Measurements from ENCODE around the gene ABCA3. TPM values are rescaled to one million over a fixed set of nuclear protein-coding genes. Genes with fewer than 3 reads are reported as not detected.

Gene ABCA3
- total and polyA plus RNA-seq, 2 of the 8 experiments (the other 6 are each of a cell fraction or from before 2014, with no cell fraction given) = 5.7 to 7.9 TPM

DNA sequence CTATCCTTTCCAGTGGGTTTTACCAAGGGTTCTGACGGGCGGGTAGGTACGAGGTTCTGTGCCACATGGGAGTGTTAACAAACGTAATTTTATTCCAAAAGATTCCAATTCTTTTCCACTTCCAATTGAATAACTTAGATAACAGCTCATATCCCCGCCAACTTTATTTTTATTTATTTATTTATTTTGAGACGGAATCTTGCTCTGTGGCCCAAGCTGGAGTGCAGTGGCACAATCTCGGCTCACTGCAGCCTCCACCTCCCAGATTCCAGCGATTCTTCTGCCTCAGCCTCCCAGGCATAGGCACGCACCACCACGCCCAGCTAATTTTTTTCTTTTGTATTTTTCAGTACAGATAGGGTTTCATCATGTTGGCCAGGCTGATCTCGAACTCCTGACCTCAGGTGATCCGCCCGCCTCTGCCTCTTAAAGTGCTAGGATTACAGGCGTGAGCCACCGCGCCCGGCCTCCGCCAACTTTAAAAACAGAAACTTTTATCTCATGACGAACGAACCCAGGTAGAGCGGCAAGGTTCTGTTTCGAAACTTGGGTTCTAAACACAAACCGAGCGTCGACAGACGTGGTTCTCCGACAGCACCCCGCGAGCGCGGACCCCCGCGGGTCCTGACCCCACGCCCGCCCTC lies 89.8 kb downstream of the ABCA3 start:
- Histone ChIP-seq H2BK5ac (ENCODE audit: low read depth, low read length) (peak overlapping the region; percentile 49; the same call in 1 of the 2 replicates), H4K8ac (ENCODE audit: extremely low read depth, insufficient read depth, low read length) (peak overlapping the region; percentile 96), H3K14ac (ENCODE audit: insufficient read length) (no peak overlapping the region), H2BK20ac (ENCODE audit: low read length) (no peak overlapping the region), H3K4me3 (ENCODE audit: extremely low read depth in 1 of 4, insufficient read depth in 2 of 4, low read depth in 3 of 4, low read length in 4 of 4) (peak overlapping the region; percentile 76 to 95 (median 83)), H4K5ac (ENCODE audit: insufficient read length, low read depth, low read length) (peak overlapping the region; percentile 7), H2AK5ac (ENCODE audit: low read depth, low read length) (no peak overlapping the region), H3K27me3 (replicated peaks in 1 of 4; ENCODE audit: control insufficient read depth in 3 of 4, extremely low read depth in 1 of 4, insufficient read depth in 3 of 4, low read length in 3 of 4) (no peaks in the 10 kb centered on the region), H3K27ac (ENCODE audit: low read depth, low read length) (peak overlapping the region; percentile 86; the same call in 1 of the 2 replicates), H3K4ac (replicated peaks; ENCODE audit: insufficient read length, low read depth, low read length) (no peak overlapping the region), H3K4me1 (replicated peaks in 1 of 4; ENCODE audit: control insufficient read depth in 3 of 4, insufficient read depth in 4 of 4, low read length in 3 of 4) (peaks cover 4 to 6% (median 5%) of the 10 kb centered on the region in 4 experiments; a peak in 6 of 7 replicates), H4K91ac (replicated peaks; ENCODE audit: insufficient read length, low read length) (no peak overlapping the region), H2BK12ac (ENCODE audit: low read depth, low read length) (0 out of 2 replicates have a peak overlapping the region, but pooled peaks have one; percentile 14), H3K23me2 (ENCODE audit: low read depth, low read length) (peaks cover 3% of the 10 kb centered on the region; the same call in 1 of the 2 replicates), H3K18ac (ENCODE audit: extremely low read depth, low read length) (peak overlapping the region; percentile 9), H2AFZ (ENCODE audit: low read length) (no peak overlapping the region), H3K4me2 (ENCODE audit: insufficient read depth in 1 of 2, low read depth in 2 of 2, low read length in 2 of 2) (peak overlapping the region; percentile 63 to 84), H4K20me1 (replicated peaks in 1 of 2; ENCODE audit: control insufficient read depth in 1 of 2, insufficient read depth in 2 of 2, low read length in 2 of 2) (peaks cover 6 to 15% of the 10 kb centered on the region in 2 experiments), H3K79me1 (ENCODE audit: low read depth, low read length) (peaks cover 4% of the 10 kb centered on the region; the same call in 1 of the 2 replicates), H3K9me3 (ENCODE audit: insufficient read depth in 2 of 2, low read depth in 1 of 2, low read length in 1 of 2) (no peaks in the 10 kb centered on the region), H3K23ac (ENCODE audit: insufficient read length) (no peak overlapping the region), H2BK15ac (ENCODE audit: low read length) (no peak overlapping the region), H3K9ac (replicated peaks in 1 of 4; ENCODE audit: extremely low read depth in 1 of 4, low read depth in 3 of 4, low read length in 3 of 4) (peak overlapping the region; percentile 68 to 95 (median 79)), H3K56ac (replicated peaks; ENCODE audit: insufficient read length, low read depth, low read length) (peak overlapping the region; percentile 42), H2BK120ac (replicated peaks; ENCODE audit: low read depth, low read length) (no peak overlapping the region), H3K36me3 (ENCODE audit: control insufficient read depth in 2 of 4, insufficient read depth in 4 of 4, low read length in 3 of 4) (peaks cover 19 to 46% (median 34%) of the 10 kb centered on the region in 4 experiments), H3K79me2 (ENCODE audit: control insufficient read depth in 1 of 2, insufficient read depth in 2 of 2, low read length in 2 of 2) (peaks cover 0 to 23% of the 10 kb centered on the region in 2 experiments; a peak in 2 of 4 replicates)
- no peak for FAIRE-seq
- WGBS, 2 experiments (ENCODE audit: extremely low coverage in 1 of 2, insufficient coverage in 1 of 2, insufficient read length in 1 of 2, insufficient replicate concordance in 2 of 2, low coverage in 1 of 2, low lambda C conversion rate in 2 of 2, missing lambda C conversion rate in 1 of 2) = 11% methylated on average over 28 of the region's 35 CpGs; no CpG with 5 or more reads in 1 of the 2 experiments
- ChIA-PET POLR2A (ENCODE audit: partially characterized antibody) (interaction anchor here (0.5 to 13.9 kb wide), 30 partner anchors 11 to 659 kb away, joined by 3 to 228 read pairs (median 4); partner anchors contain the start of genes CEMP1, DNASE1L2, E4F1 and NTHL1), CTCF (ENCODE audit: partially characterized antibody) (interaction anchor here (0.5 to 2.6 kb wide), 12 partner anchors 12 to 695 kb away, joined by 3 to 26 read pairs (median 4); no protein-coding TSS in a partner anchor)
- no peak for DNase-seq (ENCODE audit: low read depth in 1 of 2, low spot score in 2 of 2)
- TF ChIP-seq, protein P1, sequence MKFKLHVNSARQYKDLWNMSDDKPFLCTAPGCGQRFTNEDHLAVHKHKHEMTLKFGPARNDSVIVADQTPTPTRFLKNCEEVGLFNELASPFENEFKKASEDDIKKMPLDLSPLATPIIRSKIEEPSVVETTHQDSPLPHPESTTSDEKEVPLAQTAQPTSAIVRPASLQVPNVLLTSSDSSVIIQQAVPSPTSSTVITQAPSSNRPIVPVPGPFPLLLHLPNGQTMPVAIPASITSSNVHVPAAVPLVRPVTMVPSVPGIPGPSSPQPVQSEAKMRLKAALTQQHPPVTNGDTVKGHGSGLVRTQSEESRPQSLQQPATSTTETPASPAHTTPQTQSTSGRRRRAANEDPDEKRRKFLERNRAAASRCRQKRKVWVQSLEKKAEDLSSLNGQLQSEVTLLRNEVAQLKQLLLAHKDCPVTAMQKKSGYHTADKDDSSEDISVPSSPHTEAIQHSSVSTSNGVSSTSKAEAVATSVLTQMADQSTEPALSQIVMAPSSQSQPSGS (IDR thresholded peaks at IDR 0.05; ENCODE audit: low read length) = no peak
- TF ChIP-seq TBP (IDR thresholded peaks at IDR 0.05; ENCODE audit: low read depth, low read length) (no peak), SP1 (IDR thresholded peaks at IDR 0.05; ENCODE audit: low read depth, low read length) (no peak), POLR2AphosphoS5 (IDR thresholded peaks at IDR 0.05; ENCODE audit: low read depth, low read length) (0 out of 2 replicates have a peak, but pooled peaks have one; percentile 4), ZNF274 (IDR thresholded peaks at IDR 0.05; ENCODE audit: borderline replicate concordance, extremely low read depth, low read length) (no peak), CHD2 (IDR thresholded peaks at IDR 0.05; ENCODE audit: low read length) (no peak), KDM4A (IDR thresholded peaks at IDR 0.05; ENCODE audit: low read depth, low read length, severe bottlenecking) (peak; percentile 51), RAD21 (IDR thresholded peaks at IDR 0.05 in 1 of 2, conservative IDR thresholded peaks at IDR 0.05 in 1 of 2; ENCODE audit: low read depth in 2 of 2, low read length in 2 of 2) (no peak)
- TF ChIP-seq, protein P2, sequence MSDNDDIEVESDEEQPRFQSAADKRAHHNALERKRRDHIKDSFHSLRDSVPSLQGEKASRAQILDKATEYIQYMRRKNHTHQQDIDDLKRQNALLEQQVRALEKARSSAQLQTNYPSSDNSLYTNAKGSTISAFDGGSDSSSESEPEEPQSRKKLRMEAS (IDR thresholded peaks at IDR 0.05) = no peak

All from H1 (cell line).